ENCODE data around the gene PRSS21. TPM values are rescaled to one million over a fixed set of nuclear protein-coding genes. Genes with fewer than 3 reads are reported as not detected.

Gene PRSS21
- total RNA-seq, 1 experiment from 2014 or later = 1.5 TPM

GRCh38 chr16:2769100-2769529, 47.9 kb upstream of the PRSS21 start:
- no peak for ATAC-seq

GRCh38 chr16:2769675-2770056, 47.4 kb upstream of the PRSS21 start:
- peaks cover 83% of the 10 kb centered on the region for H3K36me3 Mint-ChIP-seq
- H3K4me1 Mint-ChIP-seq = peaks cover 4% of the 10 kb centered on the region
- ChIA-PET CTCF (interaction anchor here (0.9 to 1.0 kb wide), 2 partner anchors 11 to 53 kb away, joined by 3 to 4 read pairs; no protein-coding TSS in a partner anchor), POLR2A (no interaction called here)
- H3K9me3 Mint-ChIP-seq = peaks cover 20% of the 10 kb centered on the region
- TF ChIP-seq USF2 (CRISPR knock-in tag; IDR thresholded peaks at IDR 0.05) (no peak), TCF7 (CRISPR knock-in tag; IDR thresholded peaks at IDR 0.05; ENCODE audit: low read depth) (no peak), ZNF232 (CRISPR knock-in tag; IDR thresholded peaks at IDR 0.05) (no peak), USF1 (CRISPR knock-in tag; IDR thresholded peaks at IDR 0.05) (no peak), FOXP1 (CRISPR knock-in tag; IDR thresholded peaks at IDR 0.05; ENCODE audit: borderline replicate concordance) (no peak), MXD4 (CRISPR knock-in tag; IDR thresholded peaks at IDR 0.05; ENCODE audit: borderline replicate concordance) (no peak), JAZF1 (CRISPR knock-in tag; IDR thresholded peaks at IDR 0.05) (no peak)
- TF ChIP-seq, protein P1, sequence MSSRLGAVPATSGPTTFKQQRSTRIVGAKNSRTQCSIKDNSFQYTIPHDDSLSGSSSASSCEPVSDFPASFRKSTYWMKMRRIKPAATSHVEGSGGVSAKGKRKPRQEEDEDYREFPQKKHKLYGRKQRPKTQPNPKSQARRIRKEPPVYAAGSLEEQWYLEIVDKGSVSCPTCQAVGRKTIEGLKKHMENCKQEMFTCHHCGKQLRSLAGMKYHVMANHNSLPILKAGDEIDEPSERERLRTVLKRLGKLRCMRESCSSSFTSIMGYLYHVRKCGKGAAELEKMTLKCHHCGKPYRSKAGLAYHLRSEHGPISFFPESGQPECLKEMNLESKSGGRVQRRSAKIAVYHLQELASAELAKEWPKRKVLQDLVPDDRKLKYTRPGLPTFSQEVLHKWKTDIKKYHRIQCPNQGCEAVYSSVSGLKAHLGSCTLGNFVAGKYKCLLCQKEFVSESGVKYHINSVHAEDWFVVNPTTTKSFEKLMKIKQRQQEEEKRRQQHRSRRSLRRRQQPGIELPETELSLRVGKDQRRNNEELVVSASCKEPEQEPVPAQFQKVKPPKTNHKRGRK (CRISPR knock-in tag; IDR thresholded peaks at IDR 0.05; ENCODE audit: borderline replicate concordance) = no peak
- TF ChIP-seq, protein P2, sequence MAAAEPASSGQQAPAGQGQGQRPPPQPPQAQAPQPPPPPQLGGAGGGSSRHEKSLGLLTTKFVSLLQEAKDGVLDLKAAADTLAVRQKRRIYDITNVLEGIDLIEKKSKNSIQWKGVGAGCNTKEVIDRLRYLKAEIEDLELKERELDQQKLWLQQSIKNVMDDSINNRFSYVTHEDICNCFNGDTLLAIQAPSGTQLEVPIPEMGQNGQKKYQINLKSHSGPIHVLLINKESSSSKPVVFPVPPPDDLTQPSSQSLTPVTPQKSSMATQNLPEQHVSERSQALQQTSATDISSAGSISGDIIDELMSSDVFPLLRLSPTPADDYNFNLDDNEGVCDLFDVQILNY (CRISPR knock-in tag; IDR thresholded peaks at IDR 0.05) = no peak
- TF ChIP-seq, protein P3, sequence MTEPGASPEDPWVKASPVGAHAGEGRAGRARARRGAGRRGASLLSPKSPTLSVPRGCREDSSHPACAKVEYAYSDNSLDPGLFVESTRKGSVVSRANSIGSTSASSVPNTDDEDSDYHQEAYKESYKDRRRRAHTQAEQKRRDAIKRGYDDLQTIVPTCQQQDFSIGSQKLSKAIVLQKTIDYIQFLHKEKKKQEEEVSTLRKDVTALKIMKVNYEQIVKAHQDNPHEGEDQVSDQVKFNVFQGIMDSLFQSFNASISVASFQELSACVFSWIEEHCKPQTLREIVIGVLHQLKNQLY (CRISPR knock-in tag; IDR thresholded peaks at IDR 0.05) = no peak
- TF ChIP-seq, protein P4, sequence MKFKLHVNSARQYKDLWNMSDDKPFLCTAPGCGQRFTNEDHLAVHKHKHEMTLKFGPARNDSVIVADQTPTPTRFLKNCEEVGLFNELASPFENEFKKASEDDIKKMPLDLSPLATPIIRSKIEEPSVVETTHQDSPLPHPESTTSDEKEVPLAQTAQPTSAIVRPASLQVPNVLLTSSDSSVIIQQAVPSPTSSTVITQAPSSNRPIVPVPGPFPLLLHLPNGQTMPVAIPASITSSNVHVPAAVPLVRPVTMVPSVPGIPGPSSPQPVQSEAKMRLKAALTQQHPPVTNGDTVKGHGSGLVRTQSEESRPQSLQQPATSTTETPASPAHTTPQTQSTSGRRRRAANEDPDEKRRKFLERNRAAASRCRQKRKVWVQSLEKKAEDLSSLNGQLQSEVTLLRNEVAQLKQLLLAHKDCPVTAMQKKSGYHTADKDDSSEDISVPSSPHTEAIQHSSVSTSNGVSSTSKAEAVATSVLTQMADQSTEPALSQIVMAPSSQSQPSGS (CRISPR knock-in tag; IDR thresholded peaks at IDR 0.05; ENCODE audit: borderline replicate concordance, low read depth) = no peak
- TF ChIP-seq, protein P5, sequence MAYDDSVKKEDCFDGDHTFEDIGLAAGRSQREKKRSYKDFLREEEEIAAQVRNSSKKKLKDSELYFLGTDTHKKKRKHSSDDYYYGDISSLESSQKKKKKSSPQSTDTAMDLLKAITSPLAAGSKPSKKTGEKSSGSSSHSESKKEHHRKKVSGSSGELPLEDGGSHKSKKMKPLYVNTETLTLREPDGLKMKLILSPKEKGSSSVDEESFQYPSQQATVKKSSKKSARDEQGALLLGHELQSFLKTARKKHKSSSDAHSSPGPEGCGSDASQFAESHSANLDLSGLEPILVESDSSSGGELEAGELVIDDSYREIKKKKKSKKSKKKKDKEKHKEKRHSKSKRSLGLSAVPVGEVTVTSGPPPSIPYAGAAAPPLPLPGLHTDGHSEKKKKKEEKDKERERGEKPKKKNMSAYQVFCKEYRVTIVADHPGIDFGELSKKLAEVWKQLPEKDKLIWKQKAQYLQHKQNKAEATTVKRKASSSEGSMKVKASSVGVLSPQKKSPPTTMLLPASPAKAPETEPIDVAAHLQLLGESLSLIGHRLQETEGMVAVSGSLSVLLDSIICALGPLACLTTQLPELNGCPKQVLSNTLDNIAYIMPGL (CRISPR knock-in tag; IDR thresholded peaks at IDR 0.05) = no peak
- TF ChIP-seq, protein P6, sequence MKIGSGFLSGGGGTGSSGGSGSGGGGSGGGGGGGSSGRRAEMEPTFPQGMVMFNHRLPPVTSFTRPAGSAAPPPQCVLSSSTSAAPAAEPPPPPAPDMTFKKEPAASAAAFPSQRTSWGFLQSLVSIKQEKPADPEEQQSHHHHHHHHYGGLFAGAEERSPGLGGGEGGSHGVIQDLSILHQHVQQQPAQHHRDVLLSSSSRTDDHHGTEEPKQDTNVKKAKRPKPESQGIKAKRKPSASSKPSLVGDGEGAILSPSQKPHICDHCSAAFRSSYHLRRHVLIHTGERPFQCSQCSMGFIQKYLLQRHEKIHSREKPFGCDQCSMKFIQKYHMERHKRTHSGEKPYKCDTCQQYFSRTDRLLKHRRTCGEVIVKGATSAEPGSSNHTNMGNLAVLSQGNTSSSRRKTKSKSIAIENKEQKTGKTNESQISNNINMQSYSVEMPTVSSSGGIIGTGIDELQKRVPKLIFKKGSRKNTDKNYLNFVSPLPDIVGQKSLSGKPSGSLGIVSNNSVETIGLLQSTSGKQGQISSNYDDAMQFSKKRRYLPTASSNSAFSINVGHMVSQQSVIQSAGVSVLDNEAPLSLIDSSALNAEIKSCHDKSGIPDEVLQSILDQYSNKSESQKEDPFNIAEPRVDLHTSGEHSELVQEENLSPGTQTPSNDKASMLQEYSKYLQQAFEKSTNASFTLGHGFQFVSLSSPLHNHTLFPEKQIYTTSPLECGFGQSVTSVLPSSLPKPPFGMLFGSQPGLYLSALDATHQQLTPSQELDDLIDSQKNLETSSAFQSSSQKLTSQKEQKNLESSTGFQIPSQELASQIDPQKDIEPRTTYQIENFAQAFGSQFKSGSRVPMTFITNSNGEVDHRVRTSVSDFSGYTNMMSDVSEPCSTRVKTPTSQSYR (CRISPR knock-in tag; IDR thresholded peaks at IDR 0.05) = no peak
- no peak overlapping the region for H3K4me3 Mint-ChIP-seq
- DNase-seq (ENCODE audit: low spot score) = no peak
- ATAC-seq = no peak
- peak overlapping the region; percentile 96 for H3K27ac Mint-ChIP-seq
- no peaks in the 10 kb centered on the region for H3K27me3 Mint-ChIP-seq (ENCODE audit: low read depth)

More at GRCh38 chr16:2769100-2769529, 47.9 kb upstream of the PRSS21 start:
- CTCF ChIA-PET = no interaction called here
- H3K9me3 Mint-ChIP-seq = peaks cover 25% of the 10 kb centered on the region
- POLR2A ChIA-PET = no interaction called here
- DNase-seq (ENCODE audit: low spot score) = no peak
- H3K27ac Mint-ChIP-seq = peak overlapping the region; percentile 96
- no peak overlapping the region for H3K4me3 Mint-ChIP-seq
- H3K4me1 Mint-ChIP-seq = peaks cover 4% of the 10 kb centered on the region
- H3K27me3 Mint-ChIP-seq (ENCODE audit: low read depth) = no peaks in the 10 kb centered on the region
- TF ChIP-seq CREB1 (CRISPR knock-in tag; IDR thresholded peaks at IDR 0.05) (no peak), ZBTB21 (CRISPR knock-in tag; IDR thresholded peaks at IDR 0.05; ENCODE audit: borderline replicate concordance) (no peak), JAZF1 (CRISPR knock-in tag; IDR thresholded peaks at IDR 0.05) (no peak), MAX (CRISPR knock-in tag; IDR thresholded peaks at IDR 0.05) (no peak)
- peaks cover 86% of the 10 kb centered on the region for H3K36me3 Mint-ChIP-seq

All from WTC11 (cell line).